Hematopoietic multipotent progenitor cell (in vitro differentiated cells): ENCODE data around the gene CEACAM18. TPM values are rescaled to one million over a fixed set of nuclear protein-coding genes. Genes with fewer than 3 reads are reported as not detected.

Source experiments
- DNase-seq, 3 donors: peaks; one replicate each; pipeline ENCODE4 v3.0.0-alpha.2; 2011 to 2015; ENCODE audit warnings: low read depth in 2 of 3, low spot score in 2 of 3
- small RNA-seq: library from RNA; depleted of rRNA; stranded (forward); fragments of <200 nt; gene quantifications from one replicate; pipeline ENCODE3, GENCODE V24; 2012
- total RNA-seq: library from RNA; depleted of rRNA; stranded (reverse); fragments of >200 nt; gene quantifications from one replicate; pipeline ENCODE4 v1.2.3, GENCODE V29; 2012

The CEACAM18 gene
- total RNA-seq, 1 donor = not detected

- DNase-seq = no peak
Measured at GRCh38 chr19:51524666-51525264, 46.4 kb downstream of the CEACAM18 start.

GRCh38 chr19:51525651-51526050 is 47.3 kb downstream of the CEACAM18 start:
- DNase-seq = no peak

- DNase-seq = no peak
Measured at GRCh38 chr19:51529301-51529700, 51.0 kb downstream of the CEACAM18 start.

GRCh38 chr19:51530616-51531015 is 52.3 kb downstream of the CEACAM18 start:
- DNase-seq = no peak

GRCh38 chr19:51531349-51532315 is 53.3 kb downstream of the CEACAM18 start, which contains the start of gene SIGLEC6:
TSS of gene SIGLEC6 (minus strand) at chr19:51531670. CDS start at chr19:51531648, 22 bp downstream.
- peak in 2 of 3 donors; percentile 90 to 94 for DNase-seq

- DNase-seq = no peak
Measured at GRCh38 chr19:51535535-51535934, 57.2 kb downstream of the CEACAM18 start.

GRCh38 chr19:51539821-51540366 is 61.6 kb downstream of the CEACAM18 start:
- DNase-seq = no peak

Small RNAs within 50 kb of the gene (small RNA-seq; reads per million reads assigned to genes)
- gene AC020914.3 (not detected), gene AC020914.5 (not detected)

Other genes with a start within 250 kb of the CEACAM18 start
- gene SIGLECL1, start 227.5 kb upstream of the CEACAM18 start, total RNA-seq = not detected
- 1.1 TPM for gene IGLON5, start 166.9 kb upstream of the CEACAM18 start, total RNA-seq
- 0.81 TPM for gene VSIG10L, start 136.4 kb upstream of the CEACAM18 start, total RNA-seq
- 162 TPM for gene ETFB, start 112.2 kb upstream of the CEACAM18 start, total RNA-seq
- not detected for gene CLDND2, start 109.5 kb upstream of the CEACAM18 start, total RNA-seq
- gene NKG7, start 105.9 kb upstream of the CEACAM18 start, total RNA-seq = 24.0 TPM
- gene LIM2, start 90.6 kb upstream of the CEACAM18 start, total RNA-seq = not detected
- 0.27 TPM for gene C19orf84, start 87.9 kb upstream of the CEACAM18 start, total RNA-seq
- 6.7 TPM for gene SIGLEC10, start 60.9 kb upstream of the CEACAM18 start, total RNA-seq
- 0.27 TPM for gene SIGLEC8, start 20.1 kb upstream of the CEACAM18 start, total RNA-seq
- gene SIGLEC12, start 23.3 kb downstream of the CEACAM18 start, total RNA-seq = 1.1 TPM
- 0.54 TPM for gene SIGLEC6, start 53.1 kb downstream of the CEACAM18 start, total RNA-seq
- gene ZNF175, start 92.7 kb downstream of the CEACAM18 start, total RNA-seq = 2.7 TPM
- gene SIGLEC5, start 151.9 kb downstream of the CEACAM18 start, total RNA-seq = 2.2 TPM
- gene SIGLEC14, start 168.3 kb downstream of the CEACAM18 start, total RNA-seq = 2.7 TPM
- gene SPACA6, start 214.8 kb downstream of the CEACAM18 start, total RNA-seq = 1.3 TPM
- under 0.01 TPM for gene HAS1, start 245.5 kb downstream of the CEACAM18 start, total RNA-seq